ENCODE measurements around the gene RECK. TPM values are rescaled to one million over a fixed set of nuclear protein-coding genes. Genes with fewer than 3 reads are reported as not detected.
A peak's percentile ranks its signal among the peaks of the same experiment; 100 is the strongest.

Gene RECK
- total RNA-seq, 1 donor from 2014 or later, result 9.8 TPM

- peak; percentile 51 for DNase-seq (ENCODE audit: low read depth)
These were observed 100.8 kb downstream of the RECK start for GRCh38 chr9:36137392-36138004.

GRCh38 chr9:36138496-36138895 lies 101.8 kb downstream of the RECK start:
- DNase-seq (ENCODE audit: low read depth), result no peak

GRCh38 chr9:36138901-36139300 lies 102.2 kb downstream of the RECK start:
- no peak for DNase-seq (ENCODE audit: low read depth)

- no peak for DNase-seq (ENCODE audit: low read depth)
These were observed 103.7 kb downstream of the RECK start for GRCh38 chr9:36140086-36141084.

GRCh38 chr9:36141288-36141687 lies 104.6 kb downstream of the RECK start:
- no peak for DNase-seq (ENCODE audit: low read depth)

GRCh38 chr9:36141761-36142160 lies 105.0 kb downstream of the RECK start:
- no peak for DNase-seq (ENCODE audit: low read depth)

- no peak for DNase-seq (ENCODE audit: low read depth)
These were observed 106.0 kb downstream of the RECK start for GRCh38 chr9:36142510-36143244.

GRCh38 chr9:36143245-36143641 lies 106.5 kb downstream of the RECK start:
- DNase-seq (ENCODE audit: low read depth), result no peak

GRCh38 chr9:36144309-36145232 lies 107.9 kb downstream of the RECK start:
- DNase-seq (ENCODE audit: low read depth), result no peak

GRCh38 chr9:36145970-36146369 lies 109.3 kb downstream of the RECK start:
- DNase-seq (ENCODE audit: low read depth), result no peak

GRCh38 chr9:36146651-36147050 lies 109.9 kb downstream of the RECK start:
- DNase-seq (ENCODE audit: low read depth), result no peak

- DNase-seq (ENCODE audit: low read depth), result no peak
These were observed 110.9 kb downstream of the RECK start for GRCh38 chr9:36147441-36148175.

GRCh38 chr9:36148311-36149051 lies 111.8 kb downstream of the RECK start:
- DNase-seq (ENCODE audit: low read depth), result peak; percentile 99

GRCh38 chr9:36149197-36149596 lies 112.5 kb downstream of the RECK start:
- peak; percentile 62 for DNase-seq (ENCODE audit: low read depth)

- DNase-seq (ENCODE audit: low read depth), result no peak
These were observed 114.0 kb downstream of the RECK start for GRCh38 chr9:36150574-36151315.

GRCh38 chr9:36151316-36152210 lies 114.8 kb downstream of the RECK start:
- DNase-seq (ENCODE audit: low read depth), result peak; percentile 36

- no peak for DNase-seq (ENCODE audit: low read depth)
These were observed 116.2 kb downstream of the RECK start for GRCh38 chr9:36152741-36153438.
